PFSK-1 (cell line): ENCODE results near the gene ZNF407.

Source experiments
- FOXP2 ChIP-seq: optimal IDR thresholded peaks from 2 replicates; pipeline ENCODE3; 2011; ENCODE audit warnings: borderline replicate concordance, control low read depth, inconsistent platforms; ENCODE audit not compliant: insufficient read depth; ENCODE audit errors: extremely low read length, extremely low read depth
- POLR2AphosphoS5 ChIP-seq: IDR thresholded peaks from 2 replicates; pipeline ENCODE4 v1.6.1; 2012; ENCODE audit warnings: low read depth, mild to moderate bottlenecking, control low read depth, low read length, moderate library complexity
- REST ChIP-seq, 2 experiments: IDR thresholded peaks; 2 replicates each; pipeline versions ENCODE4 v1.6.1 to v1.8.0; 2011 to 2012; ENCODE audit warnings: low read depth in 2 of 2, low read length in 2 of 2, control low read depth in 1 of 2, inconsistent platforms in 1 of 2, mild to moderate bottlenecking in 1 of 2, moderate library complexity in 1 of 2; ENCODE audit not compliant: insufficient read depth in 1 of 2
- SIN3A ChIP-seq: IDR thresholded peaks from 2 replicates; pipeline ENCODE4 v1.6.1; 2012; ENCODE audit warnings: mild to moderate bottlenecking, low read length, moderate library complexity, borderline replicate concordance; ENCODE audit not compliant: insufficient read depth
- TAF1 ChIP-seq: IDR thresholded peaks from 2 replicates; pipeline ENCODE4 v1.6.1; 2012; ENCODE audit warnings: low read length, control low read depth, borderline replicate concordance; ENCODE audit not compliant: insufficient read depth

GRCh38 chr18:74617486-74617885 lies 19.8 kb downstream of the ZNF407 start:
- no peak for TF ChIP-seq TAF1
- no peak for TF ChIP-seq SIN3A
- TF ChIP-seq POLR2AphosphoS5, result no peak
- TF ChIP-seq REST (IDR thresholded peaks at IDR 0.05; ENCODE audit: insufficient read depth in 1 of 2, low read depth in 2 of 2, low read length in 2 of 2), result no peak
- no peak for TF ChIP-seq FOXP2
